HG03108 (cell line): ENCODE results near the gene TENT5C.

ENCODE experiments used
- ATAC-seq: cut with Tn5 transposase; IDR thresholded peaks from one replicate; pipeline ENCODE4 v1.9.1; 2021; ENCODE audit warnings: moderate library complexity; ENCODE audit not compliant: unreplicated experiment

The TENT5C gene

DNA sequence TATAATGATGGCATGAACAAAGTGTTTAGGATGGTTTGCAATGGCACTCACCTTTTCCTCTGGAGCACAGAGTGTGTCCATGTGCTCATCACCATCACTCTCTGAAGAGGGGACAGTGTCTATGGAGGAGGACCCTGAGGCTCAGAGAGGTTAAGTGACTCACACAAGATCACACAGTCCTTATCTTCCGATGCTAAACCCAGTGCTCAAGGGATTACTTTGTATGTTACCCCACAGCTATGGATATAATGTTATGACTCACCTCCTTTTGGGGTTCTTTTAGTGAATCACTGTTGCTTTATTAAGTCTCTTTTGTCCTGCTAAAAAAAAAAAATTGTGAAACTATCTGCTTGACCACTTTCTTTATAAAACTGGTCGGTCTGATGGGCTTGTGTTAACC lies 67.6 kb downstream of the TENT5C start:
- ATAC-seq = no peak

DNA sequence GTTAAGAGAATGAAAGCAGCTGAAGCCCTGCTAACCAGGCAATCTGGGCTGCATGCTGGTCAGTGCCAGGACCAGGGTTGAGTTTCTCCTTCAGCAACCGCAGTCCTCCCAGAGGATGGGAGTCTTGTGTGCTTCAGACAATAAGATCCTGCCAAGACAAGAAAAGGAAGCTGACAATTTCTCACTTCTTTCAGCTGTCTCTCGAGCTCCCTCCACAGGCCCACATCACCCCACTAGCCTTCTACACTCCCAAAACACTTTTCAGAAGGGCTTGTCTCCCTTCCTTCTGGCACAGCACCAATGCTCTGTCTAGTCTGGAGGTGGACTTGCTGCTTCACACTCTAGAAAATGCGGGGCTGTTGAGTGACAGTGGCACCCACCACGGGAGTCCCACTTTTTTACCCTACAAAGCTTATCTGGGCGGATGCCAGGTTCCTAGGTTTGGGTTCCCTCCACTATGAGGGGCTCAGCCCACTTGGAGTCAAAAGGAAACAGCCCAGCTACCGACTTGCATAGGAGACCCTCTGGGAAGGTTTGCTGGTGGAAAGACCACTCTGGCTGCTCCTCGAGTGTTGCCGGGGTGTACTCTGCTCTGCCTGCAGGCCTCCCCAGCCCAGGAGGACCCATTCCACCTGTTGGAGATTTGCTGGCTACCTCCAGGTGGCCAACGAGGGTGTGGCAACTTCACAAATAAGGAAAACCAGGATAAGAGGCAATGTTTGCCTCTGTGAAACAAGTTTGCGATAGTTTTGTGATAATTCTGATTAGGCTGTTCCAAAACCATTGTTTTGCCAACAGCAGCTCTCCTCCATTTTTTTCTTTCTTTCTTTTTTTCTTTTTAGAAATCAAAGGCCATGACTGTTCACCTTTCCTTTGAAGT lies 68.9 kb downstream of the TENT5C start:
- no peak for ATAC-seq

DNA sequence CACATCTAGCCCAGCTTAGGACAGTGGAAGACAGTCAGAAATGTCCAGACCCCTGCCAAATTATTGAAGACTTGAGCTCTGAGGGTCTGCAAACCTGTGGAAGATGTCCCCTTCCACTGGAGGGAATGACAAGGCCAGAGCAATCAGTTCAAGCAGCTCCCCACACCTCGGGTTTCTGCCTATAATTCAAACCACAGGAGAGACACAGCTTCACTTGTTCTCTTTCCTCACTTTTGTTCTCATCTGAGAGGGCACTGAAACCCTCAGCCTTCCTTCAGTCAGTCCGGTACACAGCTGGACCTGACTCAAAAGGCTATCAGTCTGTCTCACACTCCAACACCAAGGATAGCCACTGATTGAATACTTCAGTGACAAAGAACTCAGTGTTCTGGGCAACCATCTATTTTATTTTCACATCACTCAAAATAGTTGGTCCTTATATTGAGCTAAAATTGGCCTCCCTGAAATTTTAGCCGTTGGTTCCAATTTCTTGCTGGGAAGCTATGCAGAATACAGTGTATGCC lies 70.1 kb downstream of the TENT5C start:
- no peak for ATAC-seq

GRCh38 chr1:117676615-117677130 lies 70.8 kb downstream of the TENT5C start:
- no peak for ATAC-seq
